ENCODE data around the gene WWOX. TPM values are rescaled to one million over a fixed set of nuclear protein-coding genes. Genes with fewer than 3 reads are reported as not detected.
"Not testable (repeated sequence)": the region's sequence is repeated elsewhere in the genome, so short reads cannot be mapped to it uniquely, and the experiment has no call there.

Gene WWOX
- total RNA-seq, 1 donor from 2014 or later = 16.7 TPM

DNA sequence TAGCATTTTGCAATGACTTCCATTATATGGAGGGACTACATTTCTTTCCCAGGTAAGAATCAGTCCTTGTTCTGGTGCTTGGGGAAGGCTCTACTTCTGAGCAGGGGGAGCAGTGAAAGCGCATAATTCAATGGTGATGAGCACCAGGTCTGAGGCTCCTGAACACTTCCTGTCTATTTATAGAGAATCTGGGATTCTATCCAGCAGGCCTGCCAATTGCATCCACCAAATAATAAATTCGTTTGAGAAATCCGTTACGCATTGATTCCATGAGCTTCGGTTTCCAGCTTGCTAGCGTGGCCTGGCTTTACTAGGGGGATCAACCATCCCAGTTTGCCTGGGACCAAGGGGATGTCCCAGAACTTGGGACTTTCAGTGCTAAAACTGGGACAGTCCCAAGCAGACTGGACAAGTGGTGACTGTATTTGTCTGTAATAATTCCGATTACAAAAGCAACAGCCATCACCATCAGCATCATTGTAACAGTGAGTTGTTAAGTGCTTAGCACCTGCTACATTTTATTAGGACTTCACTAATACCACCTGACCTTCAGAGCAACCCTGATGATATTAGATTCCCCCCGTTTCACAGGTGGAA lies 1151.1 kb downstream of the WWOX start:
- H3K27ac ChIP-seq (ENCODE audit: low read depth, low read length) = no peak overlapping the region
- H3K36me3 ChIP-seq (ENCODE audit: control insufficient read depth in 3 of 3, insufficient read depth in 3 of 3, low read length in 3 of 3) = no peaks in the 10 kb centered on the region
- no peaks in the 10 kb centered on the region for H3K9me3 ChIP-seq (ENCODE audit: control insufficient read depth in 3 of 3, low read length in 3 of 3)
- peak overlapping the region in 1 of 3 donors; percentile 40 for H3K9ac ChIP-seq (ENCODE audit: low read depth in 1 of 3, low read length in 3 of 3)
- H3K27me3 ChIP-seq (ENCODE audit: control insufficient read depth in 3 of 3, insufficient read depth in 3 of 3, low read length in 3 of 3) = no peaks in the 10 kb centered on the region
- H3K4me1 ChIP-seq (ENCODE audit: control insufficient read depth in 3 of 3, insufficient read depth in 3 of 3, low read length in 3 of 3) = peaks cover 9 to 12% (median 12%) of the 10 kb centered on the region in 3 donors
- H3K4me3 ChIP-seq (ENCODE audit: low read length in 3 of 3) = peak overlapping the region in 1 of 3 donors; percentile 15

DNA sequence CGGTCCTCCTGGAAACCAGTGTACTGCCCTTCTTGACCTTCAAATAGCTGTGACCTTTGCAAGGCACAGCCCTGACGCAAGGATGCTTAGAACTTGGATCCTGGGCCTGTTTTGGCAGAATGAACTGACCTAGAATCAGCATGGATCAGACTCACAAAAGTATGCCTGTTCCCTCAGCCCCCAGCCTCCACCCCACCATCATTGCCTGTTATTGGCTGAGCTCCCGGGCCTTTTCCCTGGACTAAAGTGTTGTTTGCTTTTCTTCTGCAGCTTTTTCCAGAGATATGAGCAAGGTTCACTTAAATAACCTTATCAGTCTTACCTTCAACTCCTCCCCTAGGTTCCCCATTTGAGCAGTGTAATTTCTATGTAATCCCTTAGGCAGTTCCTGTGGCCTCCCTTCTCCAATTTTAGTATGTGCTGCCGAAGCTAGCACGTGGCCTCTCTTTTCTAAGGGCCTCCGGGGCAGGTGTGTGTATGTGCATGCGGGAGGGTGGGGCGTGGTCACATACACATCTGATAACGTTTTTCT lies 1153.7 kb downstream of the WWOX start:
- Histone ChIP-seq H3K27me3 (ENCODE audit: control insufficient read depth in 3 of 3, insufficient read depth in 3 of 3, low read length in 3 of 3) (no peaks in the 10 kb centered on the region), H3K9me3 (ENCODE audit: control insufficient read depth in 3 of 3, low read length in 3 of 3) (no peaks in the 10 kb centered on the region), H3K4me1 (ENCODE audit: control insufficient read depth in 3 of 3, insufficient read depth in 3 of 3, low read length in 3 of 3) (peaks cover 9 to 12% (median 12%) of the 10 kb centered on the region in 3 donors), H3K36me3 (ENCODE audit: control insufficient read depth in 3 of 3, insufficient read depth in 3 of 3, low read length in 3 of 3) (no peaks in the 10 kb centered on the region), H3K9ac (ENCODE audit: low read depth in 1 of 3, low read length in 3 of 3) (no peak overlapping the region), H3K4me3 (ENCODE audit: low read length in 3 of 3) (no peak overlapping the region), H3K27ac (ENCODE audit: low read depth, low read length) (no peak overlapping the region)

DNA sequence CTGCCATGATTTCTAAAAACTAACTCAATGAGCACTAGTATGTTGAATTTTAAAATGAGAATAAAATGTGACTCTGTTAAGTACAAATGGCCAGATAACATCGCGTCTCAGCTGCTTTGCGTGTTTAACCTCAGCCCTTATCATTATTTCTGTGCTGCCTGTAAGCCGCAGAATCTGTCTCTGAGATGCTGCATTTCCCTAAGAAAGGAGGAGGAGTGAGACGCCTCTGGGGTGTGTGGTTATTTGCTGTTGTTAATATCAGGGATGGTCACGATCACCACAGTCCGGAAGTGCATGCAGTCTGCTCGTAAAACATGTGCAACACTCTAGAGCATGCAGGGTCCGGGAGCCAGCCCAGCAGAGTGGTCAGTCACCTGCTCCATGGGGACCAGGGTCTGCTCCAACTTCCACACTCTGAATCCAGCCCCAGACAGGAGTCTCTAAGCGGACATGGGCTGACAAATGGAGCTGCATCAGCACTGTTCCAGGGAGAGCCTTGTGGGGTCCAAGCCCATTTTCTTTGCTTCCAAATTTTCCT lies 1158.6 kb downstream of the WWOX start:
- H3K9ac ChIP-seq (ENCODE audit: low read depth in 1 of 3, low read length in 3 of 3) = no peak overlapping the region
- H3K27me3 ChIP-seq (ENCODE audit: control insufficient read depth in 3 of 3, insufficient read depth in 3 of 3, low read length in 3 of 3) = no peaks in the 10 kb centered on the region
- H3K4me3 ChIP-seq (ENCODE audit: low read length in 3 of 3) = no peak overlapping the region
- H3K36me3 ChIP-seq (ENCODE audit: control insufficient read depth in 3 of 3, insufficient read depth in 3 of 3, low read length in 3 of 3) = no peaks in the 10 kb centered on the region
- H3K4me1 ChIP-seq (ENCODE audit: control insufficient read depth in 3 of 3, insufficient read depth in 3 of 3, low read length in 3 of 3) = peaks cover 0 to 3% (median 3%) of the 10 kb centered on the region in 3 donors
- H3K27ac ChIP-seq (ENCODE audit: low read depth, low read length) = no peak overlapping the region
- no peaks in the 10 kb centered on the region for H3K9me3 ChIP-seq (ENCODE audit: control insufficient read depth in 3 of 3, low read length in 3 of 3)

DNA sequence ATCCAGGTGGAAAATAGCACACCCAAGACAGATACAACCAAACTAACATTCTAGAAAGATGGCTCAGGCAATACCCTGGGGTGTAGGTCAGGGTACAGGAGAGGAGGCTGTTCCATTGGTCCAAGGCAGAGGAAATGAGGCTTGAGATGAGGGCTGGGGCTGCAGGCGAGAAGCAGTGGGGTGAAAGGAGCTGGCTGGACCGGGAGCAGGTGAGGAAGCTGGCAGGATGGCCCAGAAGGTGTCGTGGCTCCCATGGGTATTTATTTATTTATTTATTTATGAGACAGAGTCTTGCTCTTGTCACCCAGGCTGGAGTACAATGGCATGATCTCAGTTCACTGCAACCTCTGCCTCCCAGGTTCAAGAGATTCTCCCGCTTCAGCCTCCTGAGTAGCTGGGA lies 1161.4 kb downstream of the WWOX start:
- not testable (repeated sequence) for H3K36me3 ChIP-seq (ENCODE audit: control insufficient read depth in 3 of 3, insufficient read depth in 3 of 3, low read length in 3 of 3); H3K9me3 ChIP-seq (ENCODE audit: control insufficient read depth in 3 of 3, low read length in 3 of 3); H3K4me3 ChIP-seq (ENCODE audit: low read length in 3 of 3); H3K9ac ChIP-seq (ENCODE audit: low read depth in 1 of 3, low read length in 3 of 3); H3K27ac ChIP-seq (ENCODE audit: low read depth, low read length); H3K4me1 ChIP-seq (ENCODE audit: control insufficient read depth in 3 of 3, insufficient read depth in 3 of 3, low read length in 3 of 3); H3K27me3 ChIP-seq (ENCODE audit: control insufficient read depth in 3 of 3, insufficient read depth in 3 of 3, low read length in 3 of 3)

DNA sequence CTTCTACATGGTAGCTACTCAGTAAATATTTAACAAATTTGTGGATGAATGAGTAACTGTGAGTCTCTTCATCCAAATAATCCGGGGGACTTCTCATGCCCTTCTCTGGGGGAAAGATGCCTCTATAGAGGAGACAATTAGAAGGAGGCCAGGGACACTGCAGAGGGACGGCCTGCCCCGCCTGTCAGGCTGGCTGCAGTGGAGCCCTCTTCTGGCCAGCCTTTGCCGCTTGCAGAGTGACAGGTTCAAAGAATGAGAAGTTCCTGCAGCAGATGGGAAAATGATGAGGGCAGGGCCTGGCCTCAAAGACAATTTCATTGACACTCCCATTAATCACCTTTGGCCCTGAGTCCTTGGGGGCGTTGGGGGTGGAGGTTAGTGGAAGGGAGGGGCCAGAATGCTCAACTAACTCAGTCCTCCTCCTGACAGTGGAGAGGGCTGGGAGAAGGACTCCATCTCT lies 1162.1 kb downstream of the WWOX start:
- H3K36me3 ChIP-seq (ENCODE audit: control insufficient read depth in 3 of 3, insufficient read depth in 3 of 3, low read length in 3 of 3) = no peaks in the 10 kb centered on the region

DNA sequence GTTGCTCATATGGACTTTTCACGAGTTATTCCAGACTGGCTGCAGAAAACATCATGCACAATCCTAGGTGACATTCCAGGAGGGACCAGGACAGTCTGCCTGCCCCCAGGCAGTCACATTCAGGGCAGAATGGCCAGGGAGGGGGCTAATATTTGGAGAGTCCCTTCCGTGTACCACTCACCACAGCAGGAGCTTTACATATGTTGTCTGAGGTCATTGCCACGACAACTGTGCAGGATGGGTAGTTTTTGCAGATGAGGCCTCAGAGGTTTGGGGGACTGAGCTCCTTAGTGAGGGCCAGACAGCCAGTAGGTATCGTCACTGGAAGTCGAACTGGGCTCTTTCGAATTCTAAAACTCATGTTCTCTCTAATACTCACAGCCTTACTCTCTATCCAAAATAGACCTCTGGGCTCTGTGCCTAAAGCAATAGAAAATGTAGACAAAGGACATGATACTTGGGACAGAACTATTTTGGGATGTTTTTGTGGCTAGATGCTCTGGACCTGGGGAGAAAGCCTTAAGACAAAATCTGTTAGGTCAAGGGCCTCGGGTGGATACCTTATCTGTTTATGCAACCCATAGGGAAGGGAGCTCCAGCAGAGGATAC lies 1162.6 kb downstream of the WWOX start:
- H3K9me3 ChIP-seq (ENCODE audit: control insufficient read depth in 3 of 3, low read length in 3 of 3) = no peaks in the 10 kb centered on the region
- peaks cover 0 to 3% (median 3%) of the 10 kb centered on the region in 3 donors for H3K4me1 ChIP-seq (ENCODE audit: control insufficient read depth in 3 of 3, insufficient read depth in 3 of 3, low read length in 3 of 3)
- no peak overlapping the region for H3K4me3 ChIP-seq (ENCODE audit: low read length in 3 of 3)
- no peak overlapping the region for H3K27ac ChIP-seq (ENCODE audit: low read depth, low read length)
- no peak overlapping the region for H3K9ac ChIP-seq (ENCODE audit: low read depth in 1 of 3, low read length in 3 of 3)
- no peaks in the 10 kb centered on the region for H3K27me3 ChIP-seq (ENCODE audit: control insufficient read depth in 3 of 3, insufficient read depth in 3 of 3, low read length in 3 of 3)
- no peaks in the 10 kb centered on the region for H3K36me3 ChIP-seq (ENCODE audit: control insufficient read depth in 3 of 3, insufficient read depth in 3 of 3, low read length in 3 of 3)

More for the DNA sequence above, 1162.1 kb downstream of the WWOX start:
- Histone ChIP-seq H3K9ac (ENCODE audit: low read depth in 1 of 3, low read length in 3 of 3) (no peak overlapping the region), H3K9me3 (ENCODE audit: control insufficient read depth in 3 of 3, low read length in 3 of 3) (no peaks in the 10 kb centered on the region), H3K27me3 (ENCODE audit: control insufficient read depth in 3 of 3, insufficient read depth in 3 of 3, low read length in 3 of 3) (no peaks in the 10 kb centered on the region), H3K4me1 (ENCODE audit: control insufficient read depth in 3 of 3, insufficient read depth in 3 of 3, low read length in 3 of 3) (peaks cover 0 to 3% (median 3%) of the 10 kb centered on the region in 3 donors), H3K27ac (ENCODE audit: low read depth, low read length) (no peak overlapping the region), H3K4me3 (ENCODE audit: low read length in 3 of 3) (no peak overlapping the region)

Small RNA genes within 50 kb of the gene (small RNA-seq; reads per million reads assigned to genes)
- gene AC027279.3 = not detected

Other genes starting within 250 kb of the WWOX start
- gene CLEC3A, start 77.1 kb upstream of the WWOX start, total RNA-seq = not detected